GM12878 (cell line): ENCODE data around the gene PHLDB3.

Experiments used
- ASH2L ChIP-seq: fragments of 300-600, 200-600 bp; sonication (generic); IDR thresholded peaks from 2 replicates; pipeline ENCODE4 v1.6.1; 2017; ENCODE audit warnings: low read depth, mild to moderate bottlenecking, borderline replicate concordance
- EP300 ChIP-seq, 2 experiments: fragments of 150-350 bp in 1 of 2; IDR thresholded peaks; 2 replicates each; pipeline ENCODE4 v1.6.1; 2011 to 2012; ENCODE audit warnings: low read depth in 2 of 2, low read length in 2 of 2, borderline replicate concordance in 1 of 2, improper control_type of control experiment in 1 of 2, inconsistent platforms in 1 of 2; ENCODE audit not compliant: control insufficient read depth in 1 of 2
- HSF1 ChIP-seq: fragments of 150-350 bp; IDR thresholded peaks from 2 replicates; pipeline ENCODE4 v1.6.1; 2014; ENCODE audit warnings: mild to moderate bottlenecking, low read depth, low read length
- POLR2A ChIP-seq: IDR thresholded peaks from 2 replicates; pipeline ENCODE4 v1.6.1; 2011; ENCODE audit warnings: low read depth, mild to moderate bottlenecking, low read length
- USF2 ChIP-seq: IDR thresholded peaks from 2 replicates; pipeline ENCODE4 v1.6.1; 2011; ENCODE audit warnings: low read depth, low read length, improper control_type of control experiment, borderline replicate concordance
- ZNF217 ChIP-seq: fragments of 450-650 bp; IDR thresholded peaks from 2 replicates; pipeline ENCODE4 v1.6.1; 2017; ENCODE audit warnings: antibody characterized with exemption, mild to moderate bottlenecking

DNA sequence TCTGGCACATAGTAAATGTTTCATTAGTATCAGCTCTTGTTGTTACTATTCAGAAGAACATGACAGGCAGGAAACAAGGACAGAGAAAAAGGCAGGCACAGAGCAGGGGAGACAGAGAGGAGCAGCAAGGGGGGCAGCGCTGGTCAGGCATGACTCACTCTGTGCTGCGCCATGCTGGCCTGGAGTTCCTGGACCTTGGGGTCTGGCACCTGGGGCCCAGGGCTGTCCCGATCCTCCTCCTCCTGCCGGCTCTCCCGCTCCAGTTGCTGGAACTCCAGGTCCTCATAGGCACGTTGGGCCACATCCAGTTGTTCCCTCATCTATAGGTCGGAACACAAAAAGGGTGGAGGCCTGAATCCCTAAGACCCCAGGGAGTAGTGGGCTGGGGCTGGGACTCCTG, 7.6 kb downstream of the PHLDB3 start:
- no peak for TF ChIP-seq EP300 (IDR thresholded peaks at IDR 0.05; ENCODE audit: borderline replicate concordance in 1 of 2, control insufficient read depth in 1 of 2, low read depth in 2 of 2, low read length in 2 of 2)
- no peak for TF ChIP-seq POLR2A
- no peak for TF ChIP-seq HSF1
- TF ChIP-seq ZNF217: no peak
- TF ChIP-seq ASH2L: no peak
- no peak for TF ChIP-seq USF2
